Fibroblast of lung (primary cell): ENCODE results near the gene CIPC. TPM values are rescaled to one million over a fixed set of nuclear protein-coding genes. Genes with fewer than 3 reads are reported as not detected.

ENCODE experiments used
- DNase-seq, 2 donors: peaks; one replicate each; pipeline versions ENCODE4 v3.0.0 to v3.0.0-alpha.2; 2010; ENCODE audit warnings: low read depth in 2 of 2
- H2AFZ ChIP-seq: 2 replicates; pipeline ENCODE4 v1.5.1; 2012; ENCODE audit warnings: low read length, control low read depth, inconsistent platforms
- H3K27ac ChIP-seq: 2 replicates; pipeline ENCODE4 v1.5.1; 2011; ENCODE audit warnings: low read length, control low read depth; ENCODE audit not compliant: insufficient read depth
- H3K27me3 ChIP-seq: 2 replicates; pipeline ENCODE4 v1.5.1; 2011; ENCODE audit warnings: mild to moderate bottlenecking, low read length; ENCODE audit not compliant: control insufficient read depth, insufficient read depth
- H3K36me3 ChIP-seq: 2 replicates; pipeline ENCODE4 v1.5.1; 2011; ENCODE audit warnings: low read length; ENCODE audit not compliant: control insufficient read depth, insufficient read depth
- H3K4me1 ChIP-seq: 2 replicates; pipeline ENCODE4 v1.5.1; 2011; ENCODE audit warnings: low read length; ENCODE audit not compliant: control insufficient read depth, insufficient read depth; ENCODE audit errors: extremely low read depth
- H3K4me2 ChIP-seq: 2 replicates; pipeline ENCODE4 v1.5.1; 2011; ENCODE audit warnings: low read length, control low read depth; ENCODE audit not compliant: insufficient read depth; ENCODE audit errors: extremely low read depth
- H3K4me3 ChIP-seq, 4 experiments: fragments of 200-600 bp in 1 of 4; sonication (generic) in 1 of 4; replicated peaks in 1 of 4; 2 replicates each; pipeline ENCODE4 v1.5.1; 2011 to 2016; ENCODE audit warnings: low read length in 4 of 4, low read depth in 3 of 4, mild to moderate bottlenecking in 3 of 4, control low read depth in 2 of 4, inconsistent platforms in 1 of 4, mixed read lengths in 1 of 4; ENCODE audit not compliant: insufficient read depth in 1 of 4; ENCODE audit errors: control extremely low read depth in 1 of 4
- H3K79me2 ChIP-seq: 2 replicates; pipeline ENCODE4 v1.5.1; 2012; ENCODE audit warnings: mild to moderate bottlenecking, low read length, inconsistent platforms; ENCODE audit not compliant: control insufficient read depth, insufficient read depth
- H3K9ac ChIP-seq: 2 replicates; pipeline ENCODE4 v1.5.1; 2011; ENCODE audit warnings: mild to moderate bottlenecking, low read length, control low read depth; ENCODE audit not compliant: insufficient read depth
- H3K9me3 ChIP-seq: 2 replicates; pipeline ENCODE4 v1.5.1; 2012; ENCODE audit warnings: low read depth, low read length; ENCODE audit not compliant: control insufficient read depth, insufficient read depth
- H4K20me1 ChIP-seq: 2 replicates; pipeline ENCODE4 v1.5.1; 2011; ENCODE audit warnings: low read length; ENCODE audit not compliant: control insufficient read depth, insufficient read depth; ENCODE audit errors: extremely low read depth
- EZH2 ChIP-seq: IDR thresholded peaks from 2 replicates; pipeline ENCODE4 v1.5.1; 2012; ENCODE audit warnings: low read length, control low read depth, mild to moderate bottlenecking; ENCODE audit errors: missing control alignments
- polyA plus RNA-seq, 2 donors: library from polyadenylated mRNA; depleted of rRNA in 1 of 2; stranded (reverse) in 1 of 2; unstranded in 1 of 2; fragments of >200 nt; gene quantifications; 2 replicates each; pipeline ENCODE4 v1.2.1, GENCODE V29; 2011 to 2012; ENCODE audit warnings: missing spikeins in 1 of 2
- total RNA-seq: library from RNA; depleted of rRNA; stranded (reverse); fragments of >200 nt; gene quantifications from 2 replicates; pipeline ENCODE4 v1.2.1, GENCODE V29; 2014
- TF ChIP-seq, protein P1 (sequence below), 2 donors: IDR thresholded peaks in 1 of 2; conservative IDR thresholded peaks in 1 of 2; 1 replicate in 1 of 2; 2 replicates in 1 of 2; pipeline ENCODE4 v1.5.1; 2011 to 2012; ENCODE audit warnings: low read length in 2 of 2, control low read depth in 1 of 2, inconsistent platforms in 1 of 2, low read depth in 1 of 2, mild to moderate bottlenecking in 1 of 2

CIPC gene
- total and polyA plus RNA-seq, 2 donors (not counting 1 experiment from before 2014, with no cell fraction given), result 12.1 to 12.8 TPM

DNA sequence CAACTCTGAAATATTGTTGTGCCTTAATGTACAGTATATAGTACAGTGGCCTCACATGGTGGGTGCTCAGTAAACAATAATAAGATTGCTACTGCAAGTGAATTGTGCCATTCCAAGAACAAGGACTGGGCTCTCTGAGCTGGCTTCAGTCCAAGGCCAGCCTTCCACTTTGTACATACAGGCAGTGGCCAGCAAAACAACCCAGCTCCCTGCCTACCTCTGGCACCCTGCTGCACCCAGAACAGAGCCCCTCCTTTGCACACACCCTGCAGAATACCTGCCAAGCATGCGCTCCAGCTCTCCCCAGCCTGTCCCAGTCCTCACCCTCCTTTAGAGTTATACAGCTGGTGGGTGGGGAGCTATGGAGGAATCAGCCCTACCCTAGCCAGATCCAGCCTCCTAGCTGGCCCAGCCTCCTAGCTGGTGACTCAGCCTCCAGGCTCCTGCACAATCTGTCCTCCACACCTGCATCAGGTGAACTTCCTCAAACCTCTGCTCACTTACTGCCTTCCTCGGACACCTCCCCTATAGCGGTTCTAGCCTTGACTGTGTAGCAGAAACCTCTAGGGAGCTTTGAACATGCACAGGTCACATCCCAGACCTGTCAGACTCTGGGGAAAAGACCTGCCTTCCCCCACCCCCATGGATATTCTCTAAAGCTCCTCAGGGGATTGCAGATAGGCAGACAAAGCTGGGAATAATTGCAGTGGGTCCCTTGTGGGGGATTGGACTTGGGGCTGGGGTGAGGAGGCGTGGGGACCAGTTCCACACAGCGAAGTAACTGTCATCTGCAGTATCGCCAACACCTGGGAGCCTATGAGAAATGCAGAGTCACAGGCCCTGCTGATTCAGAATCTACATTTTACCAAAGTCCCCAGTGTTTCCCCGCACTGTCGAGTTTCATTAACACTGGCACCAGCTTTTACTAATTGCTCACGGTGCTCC lies 25.6 kb downstream of the CIPC start:
- H4K20me1 ChIP-seq, result no peaks in the 10 kb centered on the region
- H3K4me2 ChIP-seq, result no peak overlapping the region
- no peaks in the 10 kb centered on the region for H3K4me1 ChIP-seq
- H2AFZ ChIP-seq, result no peak overlapping the region
- peaks cover 8% of the 10 kb centered on the region for H3K27me3 ChIP-seq
- DNase-seq, result no peak
- H3K27ac ChIP-seq, result no peak overlapping the region
- H3K9ac ChIP-seq, result no peak overlapping the region
- no peaks in the 10 kb centered on the region for H3K9me3 ChIP-seq
- TF ChIP-seq, protein P1, sequence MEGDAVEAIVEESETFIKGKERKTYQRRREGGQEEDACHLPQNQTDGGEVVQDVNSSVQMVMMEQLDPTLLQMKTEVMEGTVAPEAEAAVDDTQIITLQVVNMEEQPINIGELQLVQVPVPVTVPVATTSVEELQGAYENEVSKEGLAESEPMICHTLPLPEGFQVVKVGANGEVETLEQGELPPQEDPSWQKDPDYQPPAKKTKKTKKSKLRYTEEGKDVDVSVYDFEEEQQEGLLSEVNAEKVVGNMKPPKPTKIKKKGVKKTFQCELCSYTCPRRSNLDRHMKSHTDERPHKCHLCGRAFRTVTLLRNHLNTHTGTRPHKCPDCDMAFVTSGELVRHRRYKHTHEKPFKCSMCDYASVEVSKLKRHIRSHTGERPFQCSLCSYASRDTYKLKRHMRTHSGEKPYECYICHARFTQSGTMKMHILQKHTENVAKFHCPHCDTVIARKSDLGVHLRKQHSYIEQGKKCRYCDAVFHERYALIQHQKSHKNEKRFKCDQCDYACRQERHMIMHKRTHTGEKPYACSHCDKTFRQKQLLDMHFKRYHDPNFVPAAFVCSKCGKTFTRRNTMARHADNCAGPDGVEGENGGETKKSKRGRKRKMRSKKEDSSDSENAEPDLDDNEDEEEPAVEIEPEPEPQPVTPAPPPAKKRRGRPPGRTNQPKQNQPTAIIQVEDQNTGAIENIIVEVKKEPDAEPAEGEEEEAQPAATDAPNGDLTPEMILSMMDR (conservative IDR thresholded peaks at IDR 0.05 in 1 of 2, IDR thresholded peaks at IDR 0.05 in 1 of 2; ENCODE audit: low read depth in 1 of 2, low read length in 2 of 2), result no peak
- no peak for TF ChIP-seq EZH2
- no peak overlapping the region for H3K4me3 ChIP-seq
- H3K36me3 ChIP-seq, result no peaks in the 10 kb centered on the region
- H3K79me2 ChIP-seq, result no peaks in the 10 kb centered on the region

DNA sequence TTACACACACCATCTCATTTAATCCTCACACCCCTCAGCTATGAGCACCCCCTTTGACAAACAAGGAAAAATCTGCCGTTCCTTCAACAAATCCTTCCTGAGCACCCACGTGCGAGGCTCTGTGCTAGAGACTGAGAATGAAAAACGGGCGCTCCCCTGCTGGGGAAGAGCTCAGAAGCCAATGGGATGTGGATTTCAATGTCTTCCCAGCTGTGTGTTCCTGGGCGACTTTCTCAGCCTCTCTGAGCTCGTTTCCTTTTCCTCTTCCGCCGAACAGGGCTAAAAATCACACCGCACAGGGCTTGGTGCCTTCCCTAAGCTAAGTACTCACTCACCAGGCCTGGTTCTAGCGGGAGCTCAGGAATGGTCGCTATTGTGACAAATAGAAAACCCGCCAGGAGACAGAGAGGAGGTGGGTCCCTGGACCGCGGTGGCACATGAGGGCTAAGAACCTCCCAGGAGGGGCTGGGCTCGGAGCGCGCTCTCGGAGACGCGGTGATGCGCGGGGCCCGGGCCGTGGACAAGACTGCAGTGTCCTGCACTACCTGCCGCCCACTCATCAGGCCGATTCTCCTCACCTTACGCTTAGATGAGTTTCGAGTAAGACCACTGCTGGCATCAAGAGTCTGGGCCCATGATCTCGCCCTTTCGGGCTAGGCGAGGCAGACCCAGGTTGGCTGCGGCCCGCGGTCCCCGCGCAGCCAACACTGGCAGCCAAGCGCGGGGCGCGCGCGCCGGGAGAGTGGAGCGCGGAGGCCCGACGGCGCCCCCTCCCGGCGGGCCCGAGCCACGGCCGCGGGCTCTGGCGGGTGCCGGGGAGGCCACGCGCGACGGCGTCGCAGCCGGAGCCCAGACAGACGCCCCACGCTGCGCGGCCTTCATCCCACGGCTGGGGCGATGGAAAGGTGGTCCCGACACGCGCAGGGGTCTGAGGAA lies 26.6 kb downstream of the CIPC start:
- Histone ChIP-seq H2AFZ (peak overlapping the region; percentile 70), H3K4me3 (peak overlapping the region in 3 of 4 experiments; percentile 38 to 55 (median 50)), H3K79me2 (no peaks in the 10 kb centered on the region)

More for the DNA sequence above, 26.6 kb downstream of the CIPC start:
- peak; percentile 17 to 27 for DNase-seq
- H3K9me3 ChIP-seq, result no peaks in the 10 kb centered on the region
- no peak overlapping the region for H3K27ac ChIP-seq
- no peaks in the 10 kb centered on the region for H3K4me1 ChIP-seq
- peaks cover 11% of the 10 kb centered on the region for H3K27me3 ChIP-seq
- no peaks in the 10 kb centered on the region for H4K20me1 ChIP-seq
- no peak overlapping the region for H3K9ac ChIP-seq
- TF ChIP-seq, protein P1 (conservative IDR thresholded peaks at IDR 0.05 in 1 of 2, IDR thresholded peaks at IDR 0.05 in 1 of 2; ENCODE audit: low read depth in 1 of 2, low read length in 2 of 2), result peak in 1 of 2 donors; percentile 16
- peak; percentile 28 for TF ChIP-seq EZH2
- H3K36me3 ChIP-seq, result no peaks in the 10 kb centered on the region
- H3K4me2 ChIP-seq, result peak overlapping the region; percentile 84
